ENCODE results near the gene TTC29.

TTC29 gene

DNA sequence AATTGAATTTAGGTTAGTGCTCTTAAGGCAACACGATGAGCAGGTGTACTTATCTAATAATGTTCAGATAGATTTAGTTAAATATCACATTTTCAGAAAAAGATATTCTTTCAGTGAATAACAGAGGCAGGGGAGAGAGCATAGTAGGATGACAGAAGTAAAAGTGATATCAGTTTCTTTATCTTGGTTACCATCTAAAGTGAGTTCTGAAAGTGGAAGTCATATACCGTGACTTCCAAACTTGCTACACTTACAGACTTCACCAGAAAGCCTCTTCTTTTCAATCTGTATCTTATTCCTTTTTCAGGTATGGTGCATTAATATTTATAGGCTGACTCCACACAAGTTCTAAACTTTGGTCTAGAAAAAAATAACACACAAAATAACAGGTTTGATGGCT is 182.1 kb downstream of the TTC29 start:
- Histone ChIP-seq H3K4me2 (ENCODE audit: low read depth, low read length) (no peak overlapping the region), H3K79me2 (ENCODE audit: low read length) (no peaks in the 10 kb centered on the region), H2AFZ (ENCODE audit: low read length) (no peak overlapping the region), H3K36me3 (replicated peaks; ENCODE audit: insufficient read depth, low read length) (no peaks in the 10 kb centered on the region), H3F3A (ENCODE audit: insufficient read depth, low read length) (no peaks in the 10 kb centered on the region), H3K4me3 (ENCODE audit: low read length) (no peak overlapping the region), H3K9me2 (replicated peaks; ENCODE audit: insufficient read depth, low read length) (no peaks in the 10 kb centered on the region), H4K20me1 (ENCODE audit: insufficient read depth, low read length) (no peaks in the 10 kb centered on the region), H3K9me3 (replicated peaks; ENCODE audit: insufficient read depth, low read length) (no peaks in the 10 kb centered on the region), H3K27ac (ENCODE audit: low read length) (no peak overlapping the region), H3K9ac (ENCODE audit: low read length) (no peak overlapping the region), H3K4me1 (ENCODE audit: low read length) (no peaks in the 10 kb centered on the region), H3K27me3 (replicated peaks; ENCODE audit: insufficient read depth, low read length) (no peaks in the 10 kb centered on the region)
- TF ChIP-seq, protein P1, sequence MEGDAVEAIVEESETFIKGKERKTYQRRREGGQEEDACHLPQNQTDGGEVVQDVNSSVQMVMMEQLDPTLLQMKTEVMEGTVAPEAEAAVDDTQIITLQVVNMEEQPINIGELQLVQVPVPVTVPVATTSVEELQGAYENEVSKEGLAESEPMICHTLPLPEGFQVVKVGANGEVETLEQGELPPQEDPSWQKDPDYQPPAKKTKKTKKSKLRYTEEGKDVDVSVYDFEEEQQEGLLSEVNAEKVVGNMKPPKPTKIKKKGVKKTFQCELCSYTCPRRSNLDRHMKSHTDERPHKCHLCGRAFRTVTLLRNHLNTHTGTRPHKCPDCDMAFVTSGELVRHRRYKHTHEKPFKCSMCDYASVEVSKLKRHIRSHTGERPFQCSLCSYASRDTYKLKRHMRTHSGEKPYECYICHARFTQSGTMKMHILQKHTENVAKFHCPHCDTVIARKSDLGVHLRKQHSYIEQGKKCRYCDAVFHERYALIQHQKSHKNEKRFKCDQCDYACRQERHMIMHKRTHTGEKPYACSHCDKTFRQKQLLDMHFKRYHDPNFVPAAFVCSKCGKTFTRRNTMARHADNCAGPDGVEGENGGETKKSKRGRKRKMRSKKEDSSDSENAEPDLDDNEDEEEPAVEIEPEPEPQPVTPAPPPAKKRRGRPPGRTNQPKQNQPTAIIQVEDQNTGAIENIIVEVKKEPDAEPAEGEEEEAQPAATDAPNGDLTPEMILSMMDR (IDR thresholded peaks at IDR 0.05; ENCODE audit: low read length): no peak
- no peak for TF ChIP-seq EZH2phosphoT487 (IDR thresholded peaks at IDR 0.05; ENCODE audit: low read length)
- no peak for TF ChIP-seq EZH2 (optimal IDR thresholded peaks at IDR 0.05; ENCODE audit: low read depth, low read length)
- no peak for DNase-seq

DNA sequence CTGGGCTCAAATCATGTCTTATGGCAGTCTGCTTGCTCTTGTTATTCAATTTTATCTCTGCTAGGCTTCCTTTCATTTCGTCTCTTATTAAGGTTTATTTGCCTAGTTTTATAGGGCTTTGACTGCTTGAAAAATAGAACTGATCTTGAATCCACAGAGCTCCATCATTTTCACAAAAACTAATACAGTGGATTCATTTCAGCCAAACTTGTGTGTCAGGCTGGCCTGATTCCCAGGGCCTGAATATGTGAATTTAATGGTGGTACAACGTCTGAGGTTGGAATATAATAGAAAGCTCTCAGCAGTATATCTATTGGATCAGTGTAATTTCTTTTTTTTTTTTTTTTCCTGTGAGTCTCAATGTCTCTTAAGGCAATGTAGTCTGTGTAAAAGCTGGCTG is 183.6 kb downstream of the TTC29 start:
- no peaks in the 10 kb centered on the region for H3K36me3 ChIP-seq (replicated peaks; ENCODE audit: insufficient read depth, low read length)
- no peak overlapping the region for H2AFZ ChIP-seq (ENCODE audit: low read length)
- no peak overlapping the region for H3K9ac ChIP-seq (ENCODE audit: low read length)
- H3K4me1 ChIP-seq (ENCODE audit: low read length): no peaks in the 10 kb centered on the region
- DNase-seq: no peak
- H3K4me2 ChIP-seq (ENCODE audit: low read depth, low read length): no peak overlapping the region
- H3K27me3 ChIP-seq (replicated peaks; ENCODE audit: insufficient read depth, low read length): no peaks in the 10 kb centered on the region
- no peaks in the 10 kb centered on the region for H3K9me2 ChIP-seq (replicated peaks; ENCODE audit: insufficient read depth, low read length)
- TF ChIP-seq, protein P1 (IDR thresholded peaks at IDR 0.05; ENCODE audit: low read length): no peak
- TF ChIP-seq EZH2phosphoT487 (IDR thresholded peaks at IDR 0.05; ENCODE audit: low read length) (no peak), EZH2 (optimal IDR thresholded peaks at IDR 0.05; ENCODE audit: low read depth, low read length) (no peak)
- H3F3A ChIP-seq (ENCODE audit: insufficient read depth, low read length): no peaks in the 10 kb centered on the region
- no peak overlapping the region for H3K4me3 ChIP-seq (ENCODE audit: low read length)
- no peak overlapping the region for H3K27ac ChIP-seq (ENCODE audit: low read length)
- no peaks in the 10 kb centered on the region for H3K79me2 ChIP-seq (ENCODE audit: low read length)
- no peaks in the 10 kb centered on the region for H3K9me3 ChIP-seq (replicated peaks; ENCODE audit: insufficient read depth, low read length)
- no peaks in the 10 kb centered on the region for H4K20me1 ChIP-seq (ENCODE audit: insufficient read depth, low read length)

DNA sequence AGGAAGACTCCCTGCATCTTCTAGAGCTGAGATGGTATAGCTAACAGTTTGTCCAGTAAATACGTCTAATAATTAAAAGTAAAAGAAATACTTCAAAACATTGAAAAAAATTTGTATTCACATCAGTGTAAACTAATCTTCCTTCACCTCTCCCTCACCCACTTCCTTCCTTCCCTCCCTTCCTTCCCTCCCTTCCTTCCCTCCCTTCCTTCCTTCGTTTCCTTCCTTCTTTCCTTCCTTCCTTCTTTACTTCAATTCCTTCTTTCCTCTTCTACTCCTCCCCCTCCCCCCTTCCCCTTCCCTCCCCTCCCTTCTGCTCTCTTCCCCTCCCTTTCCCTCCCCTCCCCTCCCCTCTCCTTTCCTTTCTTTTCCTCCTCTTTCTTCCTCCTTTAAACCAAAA is 203.2 kb downstream of the TTC29 start:
- Histone ChIP-seq H3K4me2 (ENCODE audit: low read depth, low read length) (no peak overlapping the region), H3K4me1 (ENCODE audit: low read length) (no peaks in the 10 kb centered on the region), H3K36me3 (replicated peaks; ENCODE audit: insufficient read depth, low read length) (no peaks in the 10 kb centered on the region), H2AFZ (ENCODE audit: low read length) (no peak overlapping the region), H3K27me3 (replicated peaks; ENCODE audit: insufficient read depth, low read length) (no peaks in the 10 kb centered on the region), H3K79me2 (ENCODE audit: low read length) (no peaks in the 10 kb centered on the region), H3K4me3 (ENCODE audit: low read length) (no peak overlapping the region), H3K9ac (ENCODE audit: low read length) (no peak overlapping the region), H4K20me1 (ENCODE audit: insufficient read depth, low read length) (no peaks in the 10 kb centered on the region), H3K9me2 (replicated peaks; ENCODE audit: insufficient read depth, low read length) (no peaks in the 10 kb centered on the region), H3K9me3 (replicated peaks; ENCODE audit: insufficient read depth, low read length) (no peaks in the 10 kb centered on the region), H3F3A (ENCODE audit: insufficient read depth, low read length) (no peaks in the 10 kb centered on the region), H3K27ac (ENCODE audit: low read length) (no peak overlapping the region)
- DNase-seq: no peak
- TF ChIP-seq, protein P1 (IDR thresholded peaks at IDR 0.05; ENCODE audit: low read length): no peak
- TF ChIP-seq EZH2phosphoT487 (IDR thresholded peaks at IDR 0.05; ENCODE audit: low read length): no peak
- TF ChIP-seq EZH2 (optimal IDR thresholded peaks at IDR 0.05; ENCODE audit: low read depth, low read length): no peak

Data from MM.1S (cell line).